Measurements from ENCODE around the gene IGLL5. TPM values are rescaled to one million over a fixed set of nuclear protein-coding genes. Genes with fewer than 3 reads are reported as not detected.
"Not testable (repeated sequence)": the region's sequence is repeated elsewhere in the genome, so short reads cannot be mapped to it uniquely, and the experiment has no call there.

IGLL5 gene
- total and polyA plus RNA-seq, 3 donors from 2014 or later: 0.94 to 9.8 (median 1.4) TPM

DNA sequence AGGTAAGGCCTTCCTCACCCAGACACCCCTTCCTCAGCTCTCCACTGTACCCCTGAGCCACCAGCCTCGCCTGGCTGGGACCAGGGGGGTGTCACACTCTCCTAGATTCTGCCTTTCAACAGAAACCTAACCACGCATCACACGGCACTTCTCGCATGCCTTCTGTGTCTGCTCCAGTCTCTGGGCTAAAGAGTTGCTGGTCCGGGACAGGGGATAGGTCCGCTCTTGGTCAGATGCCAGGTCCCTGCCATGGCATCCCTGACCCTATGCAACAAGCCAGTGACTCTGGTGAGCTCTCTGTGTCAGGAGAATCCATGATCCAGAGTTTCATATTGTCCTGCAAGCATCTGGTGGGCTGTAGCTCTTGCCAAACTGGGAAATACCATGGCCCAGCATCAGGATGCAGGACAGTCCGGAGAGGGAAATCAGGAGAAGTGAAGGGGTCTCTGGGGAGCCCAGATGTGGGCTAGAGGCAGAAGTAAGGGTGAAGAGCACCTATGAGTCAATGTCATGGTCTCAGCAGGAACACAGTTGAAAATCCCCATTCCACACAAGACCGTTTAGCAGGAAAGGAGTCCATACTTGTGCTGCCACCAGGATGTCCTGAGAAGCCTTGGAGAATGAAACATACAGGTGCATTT is 14.1 kb downstream of the IGLL5 start:
- no peaks in the 10 kb centered on the region for H3K36me3 ChIP-seq (ENCODE audit: low read depth, missing control alignments)
- H3K27me3 ChIP-seq: no peaks in the 10 kb centered on the region
- intact Hi-C loops (cut with DNase I; ENCODE audit: low total_unique reads): no loop called here
- no peak overlapping the region for H3K4me3 ChIP-seq
- H3K9me3 ChIP-seq: no peaks in the 10 kb centered on the region
- TF ChIP-seq POLR2A (IDR thresholded peaks at IDR 0.05) (no peak), CTCF (IDR thresholded peaks at IDR 0.05) (no peak)
- 83 to 85% methylated on average over 8 of the region's 8 CpGs for WGBS, 2 donors
- H3K27ac ChIP-seq: no peak overlapping the region
- peaks cover 3% of the 10 kb centered on the region for H3K4me1 ChIP-seq
- DNase-seq: no peak

DNA sequence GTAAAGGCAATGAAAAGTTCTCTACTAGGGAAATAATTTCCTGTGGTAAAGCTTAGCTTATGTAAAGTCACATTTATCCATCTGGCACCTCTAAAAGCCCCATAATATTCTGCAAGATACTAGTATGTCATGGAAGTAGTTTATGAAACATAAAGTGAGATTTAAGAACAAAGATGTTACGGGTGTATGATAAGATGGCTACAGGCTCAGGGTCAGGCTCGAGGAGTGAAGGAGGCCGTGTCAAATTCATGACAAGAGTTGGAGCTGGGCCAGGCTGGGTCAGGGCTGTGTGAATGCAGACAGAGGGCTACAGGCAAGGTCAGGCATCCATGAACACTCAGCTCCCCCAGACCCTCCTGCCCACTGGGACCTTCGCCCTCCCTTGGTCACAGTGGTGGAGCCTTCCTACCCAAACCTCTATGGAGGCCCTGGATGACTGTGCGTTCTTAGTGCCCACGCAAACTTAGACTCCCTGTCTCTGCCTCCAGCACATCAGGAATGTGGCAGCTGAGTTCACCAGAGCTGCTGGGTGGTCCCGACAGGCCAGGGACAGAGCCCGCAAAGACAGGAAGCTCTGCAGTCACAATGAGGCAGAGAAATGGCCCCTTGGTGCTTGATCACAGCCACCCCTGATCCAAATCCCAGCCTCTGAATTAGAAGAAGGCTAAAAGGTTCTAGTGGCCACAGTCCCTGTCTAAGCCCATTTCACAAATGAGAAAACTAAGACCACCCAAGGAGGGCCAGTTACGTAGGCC is 14.8 kb downstream of the IGLL5 start:
- H3K27me3 ChIP-seq: no peaks in the 10 kb centered on the region
- H3K9me3 ChIP-seq: no peaks in the 10 kb centered on the region
- intact Hi-C loops (cut with DNase I; ENCODE audit: low total_unique reads): no loop called here
- TF ChIP-seq POLR2A (IDR thresholded peaks at IDR 0.05): no peak
- no peak for TF ChIP-seq CTCF (IDR thresholded peaks at IDR 0.05)
- H3K36me3 ChIP-seq (ENCODE audit: low read depth, missing control alignments): no peaks in the 10 kb centered on the region
- DNase-seq: peak; percentile 34
- peaks cover 3% of the 10 kb centered on the region for H3K4me1 ChIP-seq
- H3K4me3 ChIP-seq: no peak overlapping the region
- 55 to 57% methylated on average over 8 to 9 of the region's 9 CpGs for WGBS, 2 donors
- no peak overlapping the region for H3K27ac ChIP-seq

- intact Hi-C loops (cut with DNase I; ENCODE audit: low total_unique reads): no loop called here
- H3K4me3 ChIP-seq: no peak overlapping the region
- H3K27ac ChIP-seq: no peak overlapping the region
- no peaks in the 10 kb centered on the region for H3K9me3 ChIP-seq
- peaks cover 3% of the 10 kb centered on the region for H3K4me1 ChIP-seq
- TF ChIP-seq POLR2A (IDR thresholded peaks at IDR 0.05) (no peak), CTCF (IDR thresholded peaks at IDR 0.05) (no peak)
- WGBS, 2 donors: 57 to 60% methylated on average over 2 of the region's 2 CpGs
- no peaks in the 10 kb centered on the region for H3K27me3 ChIP-seq
- no peaks in the 10 kb centered on the region for H3K36me3 ChIP-seq (ENCODE audit: low read depth, missing control alignments)
- no peak for DNase-seq
Observed at GRCh38 chr22:22903355-22903777, 15.8 kb downstream of the IGLL5 start.

GRCh38 chr22:22903781-22904192 is 16.2 kb downstream of the IGLL5 start:
- H3K36me3 ChIP-seq (ENCODE audit: low read depth, missing control alignments); H3K27ac ChIP-seq; H3K4me1 ChIP-seq; H3K27me3 ChIP-seq; H3K4me3 ChIP-seq; DNase-seq; intact Hi-C loops (cut with DNase I; ENCODE audit: low total_unique reads); H3K9me3 ChIP-seq: not testable (repeated sequence)
- WGBS, 2 donors: 67 to 69% methylated on average over 1 of the region's 1 CpG

DNA sequence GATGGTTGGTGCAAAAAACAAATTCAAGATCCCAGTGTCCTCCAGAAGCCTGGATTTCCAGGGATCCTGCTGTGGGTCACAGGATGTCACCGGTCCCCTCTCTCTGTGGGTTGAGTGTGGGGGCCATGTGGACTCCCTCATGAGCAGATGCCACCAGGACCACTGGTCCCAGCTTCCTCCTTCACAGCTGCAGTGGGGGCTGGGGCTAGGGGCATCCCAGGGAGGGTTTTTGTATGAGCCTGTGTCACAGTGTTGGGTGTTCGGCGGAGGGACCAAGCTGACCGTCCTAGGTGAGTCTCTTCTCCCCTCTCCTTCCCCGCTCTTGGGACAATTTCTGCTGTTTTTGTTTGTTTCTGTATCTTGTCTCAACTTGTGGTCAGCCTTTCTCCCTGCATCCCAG is 17.1 kb downstream of the IGLL5 start:
- H3K9me3 ChIP-seq; DNase-seq; intact Hi-C loops (cut with DNase I; ENCODE audit: low total_unique reads); H3K4me3 ChIP-seq; H3K4me1 ChIP-seq; H3K36me3 ChIP-seq (ENCODE audit: low read depth, missing control alignments); H3K27ac ChIP-seq; H3K27me3 ChIP-seq: not testable (repeated sequence)
- WGBS, 2 donors: 92 to 100% methylated on average over 4 to 5 of the region's 5 CpGs

DNA sequence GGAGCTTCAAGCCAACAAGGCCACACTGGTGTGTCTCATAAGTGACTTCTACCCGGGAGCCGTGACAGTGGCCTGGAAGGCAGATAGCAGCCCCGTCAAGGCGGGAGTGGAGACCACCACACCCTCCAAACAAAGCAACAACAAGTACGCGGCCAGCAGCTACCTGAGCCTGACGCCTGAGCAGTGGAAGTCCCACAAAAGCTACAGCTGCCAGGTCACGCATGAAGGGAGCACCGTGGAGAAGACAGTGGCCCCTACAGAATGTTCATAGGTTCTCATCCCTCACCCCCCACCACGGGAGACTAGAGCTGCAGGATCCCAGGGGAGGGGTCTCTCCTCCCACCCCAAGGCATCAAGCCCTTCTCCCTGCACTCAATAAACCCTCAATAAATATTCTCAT is 18.8 kb downstream of the IGLL5 start:
- DNase-seq; H3K9me3 ChIP-seq; intact Hi-C loops (cut with DNase I; ENCODE audit: low total_unique reads); H3K4me1 ChIP-seq; H3K36me3 ChIP-seq (ENCODE audit: low read depth, missing control alignments); H3K27ac ChIP-seq; H3K27me3 ChIP-seq; H3K4me3 ChIP-seq: not testable (repeated sequence)
- 86 to 91% methylated on average over 7 to 8 of the region's 10 CpGs for WGBS, 2 donors

Data from testis (tissue), 3 donors.